GM12872 (cell line): ENCODE data around the gene EXOC2.

Source experiments
- TF ChIP-seq, protein P1 (sequence below): IDR thresholded peaks from 3 replicates; pipeline ENCODE4 v1.5.1; 2011; ENCODE audit warnings: low read depth, mild to moderate bottlenecking, low read length, moderate library complexity; ENCODE audit not compliant: insufficient read depth

Gene EXOC2

DNA sequence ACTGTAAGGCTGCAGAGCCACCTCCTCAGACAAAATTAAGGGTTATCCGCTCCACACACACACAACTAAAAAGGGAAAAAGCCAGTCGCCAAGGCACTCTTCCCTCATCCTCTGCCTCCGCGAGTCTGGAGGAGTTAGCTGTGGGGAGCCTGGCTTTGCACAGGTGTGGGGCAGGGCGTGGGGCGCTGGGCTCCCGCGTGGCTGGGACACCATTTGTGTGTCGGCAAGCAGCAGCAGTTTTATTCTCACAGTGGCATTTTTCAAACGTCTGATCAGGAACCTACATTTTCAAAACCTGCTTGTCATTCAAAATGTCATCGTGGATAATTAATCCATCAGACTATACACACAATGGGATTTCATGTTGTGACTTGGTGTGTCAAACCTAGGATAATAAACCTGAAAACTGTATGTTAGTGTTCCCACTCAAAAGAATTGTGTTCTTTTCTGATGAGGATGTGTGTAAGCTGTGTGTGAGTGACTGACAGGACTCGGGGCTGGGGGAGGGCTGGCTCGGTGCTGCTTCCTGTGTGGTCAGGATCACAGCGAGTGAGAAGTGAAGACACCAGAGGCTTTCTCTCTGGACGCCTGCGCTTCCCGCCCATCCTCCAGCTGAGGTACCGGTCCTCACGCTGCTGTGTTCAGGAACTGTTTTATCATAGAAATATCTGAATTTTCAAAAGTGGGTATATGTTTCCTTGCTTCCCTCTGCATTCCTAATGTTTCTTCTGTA is 218.3 kb downstream of the EXOC2 start:
- TF ChIP-seq, protein P1, sequence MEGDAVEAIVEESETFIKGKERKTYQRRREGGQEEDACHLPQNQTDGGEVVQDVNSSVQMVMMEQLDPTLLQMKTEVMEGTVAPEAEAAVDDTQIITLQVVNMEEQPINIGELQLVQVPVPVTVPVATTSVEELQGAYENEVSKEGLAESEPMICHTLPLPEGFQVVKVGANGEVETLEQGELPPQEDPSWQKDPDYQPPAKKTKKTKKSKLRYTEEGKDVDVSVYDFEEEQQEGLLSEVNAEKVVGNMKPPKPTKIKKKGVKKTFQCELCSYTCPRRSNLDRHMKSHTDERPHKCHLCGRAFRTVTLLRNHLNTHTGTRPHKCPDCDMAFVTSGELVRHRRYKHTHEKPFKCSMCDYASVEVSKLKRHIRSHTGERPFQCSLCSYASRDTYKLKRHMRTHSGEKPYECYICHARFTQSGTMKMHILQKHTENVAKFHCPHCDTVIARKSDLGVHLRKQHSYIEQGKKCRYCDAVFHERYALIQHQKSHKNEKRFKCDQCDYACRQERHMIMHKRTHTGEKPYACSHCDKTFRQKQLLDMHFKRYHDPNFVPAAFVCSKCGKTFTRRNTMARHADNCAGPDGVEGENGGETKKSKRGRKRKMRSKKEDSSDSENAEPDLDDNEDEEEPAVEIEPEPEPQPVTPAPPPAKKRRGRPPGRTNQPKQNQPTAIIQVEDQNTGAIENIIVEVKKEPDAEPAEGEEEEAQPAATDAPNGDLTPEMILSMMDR = no peak

- TF ChIP-seq, protein P1 = no peak
Measured at GRCh38 chr6:473768-474452, 219.0 kb downstream of the EXOC2 start.

DNA sequence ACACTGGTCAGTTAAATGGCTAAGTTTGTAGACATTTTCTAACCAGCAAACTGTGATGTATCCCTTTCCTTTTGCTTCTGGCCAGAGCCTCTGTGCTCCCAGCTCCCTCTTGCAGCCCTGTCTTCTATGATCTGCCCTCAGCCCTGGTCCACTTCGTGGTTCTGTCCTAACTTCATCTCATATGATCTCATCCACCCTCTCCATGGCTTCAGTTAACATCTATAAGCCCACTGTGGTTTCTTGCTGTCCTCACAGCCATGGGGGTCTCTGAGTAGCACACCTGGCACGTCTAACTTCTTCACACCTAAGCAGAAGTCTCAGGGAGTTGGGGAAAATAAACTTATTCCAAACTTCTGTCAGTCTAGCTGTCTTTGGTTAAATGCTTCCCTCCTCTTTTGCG is 219.6 kb downstream of the EXOC2 start:
- TF ChIP-seq, protein P1 = no peak

GRCh38 chr6:470901-471448 is 222.0 kb downstream of the EXOC2 start:
- TF ChIP-seq, protein P1 = no peak

DNA sequence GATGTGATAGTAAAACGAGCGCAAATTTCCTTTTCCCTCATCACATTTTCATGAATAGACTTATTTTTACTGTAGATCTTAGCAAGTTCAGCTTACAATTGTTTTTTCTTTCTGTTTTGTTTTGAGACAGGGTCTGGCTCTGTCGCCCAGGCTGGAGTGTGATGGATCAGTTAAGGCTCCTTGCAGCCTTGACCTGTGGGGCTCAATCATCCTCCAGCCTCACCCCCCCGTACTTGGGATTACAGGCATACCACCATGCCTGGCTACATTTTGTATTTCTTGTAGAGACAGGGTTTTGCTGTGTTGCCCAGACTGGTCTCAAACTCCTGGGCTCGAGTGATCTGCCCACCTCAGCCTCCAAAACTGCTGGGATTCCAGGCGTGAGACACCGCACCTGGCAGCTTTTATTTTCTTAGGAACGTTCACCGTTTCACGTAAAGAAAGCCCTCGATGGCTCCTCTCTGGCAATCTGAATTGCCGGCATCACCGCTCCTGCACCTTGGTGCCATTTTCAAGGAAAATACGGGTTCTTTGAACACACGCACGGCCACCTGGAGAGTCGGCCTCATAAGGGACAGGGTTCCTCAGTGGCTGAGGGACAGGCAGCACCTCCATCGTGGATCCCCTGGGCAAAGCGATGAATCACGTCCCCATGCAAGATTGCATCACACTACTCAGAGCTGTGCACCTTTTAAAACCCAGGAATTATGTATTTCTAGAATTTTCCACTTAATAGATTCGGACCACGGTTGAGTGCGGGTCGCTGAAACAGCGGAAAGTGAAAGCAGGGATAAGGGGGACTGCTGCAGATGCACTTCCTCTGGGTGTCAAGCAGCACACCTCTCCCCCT is 222.7 kb downstream of the EXOC2 start:
- TF ChIP-seq, protein P1 = no peak

DNA sequence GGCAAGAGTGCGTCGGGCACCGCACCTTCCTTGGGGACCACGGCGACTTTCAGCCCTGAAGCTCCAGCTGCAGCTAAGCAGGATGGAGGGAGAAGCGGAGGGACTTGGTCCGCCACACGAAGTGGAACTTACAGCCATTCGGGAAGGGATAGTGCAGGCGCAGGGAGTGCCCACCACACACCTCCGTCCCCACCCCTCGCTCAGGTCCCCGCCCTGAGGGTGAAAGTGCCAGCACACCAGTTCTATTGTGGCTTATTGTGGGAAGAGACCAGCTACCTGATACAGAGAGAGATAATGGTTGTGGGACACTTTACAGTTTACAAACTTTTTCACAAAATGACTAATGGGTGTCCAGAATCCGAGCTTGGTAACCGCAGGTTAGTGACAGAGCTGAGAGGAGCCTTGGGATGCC is 225.3 kb downstream of the EXOC2 start:
- TF ChIP-seq, protein P1 = no peak

DNA sequence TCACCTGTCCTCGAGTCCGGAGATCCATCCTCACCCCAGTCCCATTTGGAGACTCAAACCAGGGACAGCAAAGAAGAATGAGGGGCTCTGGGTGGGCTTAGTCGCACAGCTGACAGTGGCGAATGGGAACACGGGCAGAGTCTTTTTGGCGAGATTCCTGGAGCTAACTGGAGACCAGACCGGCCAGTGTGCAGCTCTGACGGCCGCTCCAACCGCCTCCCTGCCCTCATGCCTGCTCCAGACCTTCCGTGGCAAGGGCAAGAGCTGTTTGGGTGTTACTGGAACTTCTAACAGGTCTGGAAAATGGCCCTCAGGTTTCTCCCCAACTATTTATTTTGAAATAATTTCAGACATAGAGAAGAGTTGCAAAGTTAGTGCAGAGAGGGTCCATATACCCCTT is 225.8 kb downstream of the EXOC2 start:
- TF ChIP-seq, protein P1 = no peak
